ENCODE data around the gene OXCT1.
"Not testable (repeated sequence)": the region's sequence is repeated elsewhere in the genome, so short reads cannot be mapped to it uniquely, and the experiment has no call there.

The OXCT1 gene

GRCh38 chr5:41871852-41872251 lies 1.6 kb upstream of the OXCT1 start:
- no peak for DNase-seq

DNA sequence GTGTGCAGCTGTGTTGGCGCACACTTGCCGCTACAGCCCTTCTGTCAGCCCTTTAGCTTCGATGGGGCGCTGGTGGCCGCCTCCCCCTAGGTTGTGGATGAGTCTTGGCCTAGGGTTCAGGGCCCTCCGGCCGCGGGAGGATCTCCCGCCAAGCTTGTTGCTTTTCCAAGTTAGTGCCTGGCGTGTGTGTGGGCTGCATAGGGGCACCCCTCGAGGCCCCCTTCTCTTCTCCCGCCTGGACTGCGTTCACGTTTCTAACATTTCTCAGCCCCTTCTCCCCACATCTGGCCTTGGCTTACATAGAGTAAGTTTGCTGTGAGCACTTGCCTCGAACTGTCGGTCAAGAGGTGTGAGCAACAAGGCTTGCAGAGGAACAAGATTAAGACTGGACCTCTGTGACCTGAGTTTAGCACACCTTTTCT lies 413 bp upstream of the OXCT1 start:
- DNase-seq: no peak

- peak; percentile 17 to 57 for DNase-seq
Observed at GRCh38 chr5:41869151-41869723, 988 bp downstream of the OXCT1 start.

DNA sequence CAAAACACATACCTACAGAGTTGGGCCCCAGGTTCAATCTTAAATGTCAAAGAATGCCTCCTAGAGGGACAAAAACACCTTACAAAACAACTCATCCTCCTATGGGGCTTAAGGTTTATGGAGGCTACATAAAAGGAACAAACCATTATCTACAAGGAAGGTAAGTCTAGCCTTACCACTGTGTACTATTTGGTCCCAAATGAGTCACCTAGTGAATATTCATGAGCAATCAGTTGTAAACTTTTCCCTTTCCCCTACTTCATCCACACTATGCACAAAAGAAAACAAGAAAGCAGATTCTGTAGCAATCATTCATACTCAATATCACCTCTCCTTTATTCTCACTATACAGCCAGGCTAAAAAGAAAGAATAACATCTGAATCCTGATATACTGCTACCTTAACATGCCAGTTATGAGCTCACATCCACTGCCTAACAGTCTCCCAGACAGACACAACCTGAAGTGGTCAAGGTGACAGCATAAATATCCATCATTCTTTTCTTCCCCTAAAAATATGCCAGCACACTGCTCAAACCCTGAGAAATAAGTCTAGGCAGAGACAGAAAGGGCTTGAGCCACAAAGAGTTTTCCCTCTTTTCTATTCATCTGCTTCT lies 6.2 kb downstream of the OXCT1 start:
- DNase-seq: no peak

DNA sequence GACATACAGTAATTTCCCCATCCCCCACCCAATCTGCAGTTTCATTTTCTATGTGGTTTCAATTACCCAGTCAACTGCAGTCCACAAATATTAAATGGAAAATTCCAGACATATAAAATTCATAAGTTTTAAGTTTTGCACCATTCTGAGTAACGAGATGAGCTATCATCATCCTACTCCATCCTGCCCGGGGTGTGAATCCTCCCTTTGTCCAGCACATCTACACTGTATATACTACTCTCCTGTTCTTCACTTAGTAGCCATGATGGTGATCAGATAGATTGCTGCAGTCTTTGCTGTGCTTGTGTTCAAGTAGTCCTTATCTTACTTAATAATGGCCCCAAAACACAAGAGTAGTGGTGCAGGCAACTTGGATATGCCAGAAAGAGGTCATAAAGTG lies 11.3 kb downstream of the OXCT1 start:
- DNase-seq: no peak

GRCh38 chr5:41857989-41858388 lies 12.2 kb downstream of the OXCT1 start:
- no peak for DNase-seq

DNA sequence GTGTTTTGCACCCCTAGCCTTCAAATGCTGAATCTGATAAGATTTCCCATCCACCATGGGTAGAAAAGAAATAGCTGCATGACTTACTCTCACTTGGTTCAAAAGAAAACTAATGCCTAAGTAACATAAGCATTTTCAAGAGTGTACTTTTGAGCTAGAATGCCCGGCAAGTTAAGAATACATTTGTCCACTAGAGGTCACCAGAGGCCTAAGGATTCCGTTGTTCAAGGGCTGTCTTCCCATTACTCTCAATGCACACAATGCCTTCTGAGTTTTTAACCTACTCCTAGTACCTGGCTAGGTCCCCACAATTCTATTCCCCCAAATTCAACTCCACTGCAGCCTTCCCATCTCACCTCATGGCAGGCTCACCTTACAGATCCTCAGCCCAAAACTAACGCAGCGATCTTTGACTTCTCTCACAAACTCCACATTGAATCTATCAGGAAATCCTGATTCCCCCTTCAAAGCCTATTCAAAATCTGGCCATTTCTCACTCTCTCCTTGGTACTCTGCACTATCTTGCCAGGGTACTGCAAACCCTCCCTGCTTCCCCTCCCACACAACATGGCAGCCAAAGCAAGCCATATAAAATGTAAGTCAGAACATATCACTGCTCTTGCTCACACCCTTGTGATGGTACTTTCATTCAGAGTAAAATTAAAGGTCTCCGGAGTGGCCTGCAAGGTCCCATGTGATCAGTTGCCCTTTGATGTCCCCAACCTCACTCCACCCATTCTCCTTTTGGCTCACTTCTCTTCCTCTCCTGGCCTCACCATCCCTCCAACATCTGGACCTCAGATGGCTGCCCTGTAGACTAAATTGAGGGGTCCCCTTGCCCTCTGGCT lies 13.4 kb downstream of the OXCT1 start:
- peak; percentile 53 to 78 for DNase-seq

- no peak for DNase-seq
Observed at GRCh38 chr5:41852293-41852692, 17.9 kb downstream of the OXCT1 start.

DNA sequence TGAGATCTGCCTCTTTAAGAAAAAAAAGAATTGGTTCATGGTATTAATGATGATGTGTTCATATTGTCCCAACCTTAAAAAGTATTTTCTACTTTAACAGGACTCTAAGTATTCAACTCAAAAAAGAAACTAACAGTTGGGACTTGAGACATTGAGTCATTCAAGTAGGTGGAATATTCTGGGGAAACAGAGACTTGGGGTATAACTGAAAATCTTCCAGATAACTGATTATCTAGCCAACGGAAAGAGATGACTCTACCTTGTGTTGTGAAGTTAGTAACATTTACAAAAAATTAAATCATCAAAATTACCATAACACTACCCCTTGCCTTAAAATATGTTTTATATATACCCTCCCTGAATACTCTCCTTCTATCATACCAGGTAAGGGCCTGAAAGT lies 19.1 kb downstream of the OXCT1 start:
- no peak for DNase-seq

GRCh38 chr5:41848983-41849382 lies 21.2 kb downstream of the OXCT1 start:
- no peak for DNase-seq

DNA sequence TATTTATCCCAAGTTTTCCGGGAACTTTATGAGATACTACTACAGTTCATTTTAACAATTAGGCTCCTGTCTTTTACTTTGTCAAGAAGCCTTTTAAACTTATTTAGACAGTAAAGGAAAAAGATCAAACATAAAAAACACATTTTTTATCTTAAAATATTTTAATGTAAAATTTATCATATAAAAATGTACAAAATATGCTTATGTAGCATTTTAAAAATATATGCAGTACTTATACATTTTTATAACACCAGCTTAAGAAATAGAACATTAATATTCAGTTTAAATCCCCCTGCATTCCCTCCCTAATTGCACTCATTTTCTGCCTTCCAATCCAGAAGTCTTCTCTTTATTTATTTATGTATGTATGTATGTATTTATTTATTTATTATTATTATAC lies 24.5 kb downstream of the OXCT1 start:
- DNase-seq: not testable (repeated sequence)

GRCh38 chr5:41844502-41844901 lies 25.7 kb downstream of the OXCT1 start:
- DNase-seq: no peak

GRCh38 chr5:41843456-41844370 lies 26.5 kb downstream of the OXCT1 start:
- DNase-seq: peak; percentile 53 to 63

- DNase-seq: no peak
Observed at GRCh38 chr5:41842777-41843176, 27.4 kb downstream of the OXCT1 start.

DNA sequence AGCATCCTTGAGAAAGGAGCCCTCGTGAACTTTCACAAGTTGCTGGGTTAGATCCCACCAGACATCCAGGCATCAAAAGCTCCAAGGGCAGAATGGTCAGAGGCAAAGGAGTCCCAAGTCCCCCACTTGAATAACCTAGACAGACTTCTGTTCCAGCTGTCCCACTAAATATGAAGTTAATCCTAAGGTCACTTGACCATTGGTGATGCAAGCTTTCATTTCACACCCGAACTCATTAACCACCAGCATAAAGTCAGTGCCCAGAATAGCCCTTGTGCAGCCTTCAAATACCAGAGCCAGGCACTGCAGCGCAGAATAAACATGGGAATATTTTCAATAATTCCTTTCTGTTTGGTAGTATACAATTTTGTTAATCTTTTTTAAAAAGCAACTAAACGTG lies 28.9 kb downstream of the OXCT1 start:
- no peak for DNase-seq

GRCh38 chr5:41840251-41840650 lies 30.0 kb downstream of the OXCT1 start:
- no peak for DNase-seq

DNA sequence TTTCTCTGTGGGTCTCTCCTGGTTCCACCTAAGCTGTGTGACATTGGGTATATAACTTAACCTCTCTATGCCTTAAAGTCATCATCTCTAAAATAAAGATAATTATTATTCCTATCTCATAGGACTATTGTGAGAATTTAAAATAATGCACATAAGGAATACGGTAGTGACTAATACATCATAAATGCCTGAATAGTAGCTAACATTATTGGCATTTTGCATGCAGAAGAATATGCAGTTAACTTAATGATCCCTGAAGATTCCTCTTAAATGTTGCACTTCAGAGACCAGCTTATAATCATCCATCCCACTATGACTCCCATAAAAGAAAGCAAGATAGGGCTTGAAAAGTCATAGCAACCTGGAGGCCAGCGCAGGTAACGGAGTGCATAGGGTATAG lies 32.4 kb downstream of the OXCT1 start:
- DNase-seq: no peak

DNA sequence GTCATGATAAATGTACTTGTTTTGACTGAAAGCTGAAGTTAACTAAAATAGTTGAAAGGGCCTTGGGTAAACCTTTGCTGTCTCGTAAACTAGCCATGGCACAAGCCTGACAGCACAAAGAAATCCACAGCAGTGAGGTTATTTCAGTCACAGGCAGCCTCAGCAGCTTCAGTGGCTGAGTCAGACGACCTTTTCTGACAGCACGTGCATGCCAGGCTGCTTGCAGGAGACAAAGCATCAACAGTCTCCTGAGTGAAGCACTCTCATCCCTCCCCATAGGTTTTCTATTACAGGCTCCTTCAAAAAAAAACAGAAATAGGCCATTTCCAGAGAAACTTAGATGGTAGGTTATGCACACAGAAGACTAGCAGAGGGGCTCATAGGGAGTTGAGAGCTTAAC lies 34.6 kb downstream of the OXCT1 start:
- no peak for DNase-seq

DNA sequence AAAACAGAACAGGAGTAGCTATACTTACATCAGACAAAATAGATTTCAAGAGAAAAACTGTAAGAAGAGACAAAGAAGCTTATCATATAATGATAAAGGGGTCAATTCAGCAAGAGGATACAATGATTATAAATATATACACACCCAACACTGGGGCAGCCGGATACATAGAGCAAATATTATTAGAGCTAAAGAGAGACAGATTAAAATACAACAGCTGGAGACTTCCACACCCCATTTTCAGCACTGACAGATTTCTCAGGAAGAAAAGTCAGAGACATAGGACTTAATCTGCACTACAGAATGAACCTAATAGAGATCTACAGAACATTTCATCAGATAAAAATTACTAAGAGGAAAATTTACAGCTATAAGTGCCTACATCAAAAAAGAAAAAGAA lies 35.7 kb downstream of the OXCT1 start:
- DNase-seq: no peak

DNA sequence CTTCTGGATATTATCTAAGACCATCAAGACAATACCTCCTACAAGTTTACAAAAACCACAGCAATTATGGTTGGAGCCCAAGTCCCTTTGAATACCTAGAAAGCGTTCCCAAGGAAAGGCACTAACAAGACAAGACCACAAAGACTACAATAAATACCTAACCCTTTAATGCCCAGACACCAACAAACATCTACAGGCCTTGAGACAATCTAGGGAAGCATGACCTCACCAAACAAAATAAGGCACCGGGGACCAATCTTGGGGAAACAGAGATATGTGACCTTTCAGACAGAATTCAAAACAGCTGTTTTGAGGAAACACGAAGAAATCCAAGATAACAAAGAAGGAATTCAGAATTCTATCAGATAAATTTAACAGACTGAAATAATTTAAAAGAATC lies 37.8 kb downstream of the OXCT1 start:
- DNase-seq: no peak

DNA sequence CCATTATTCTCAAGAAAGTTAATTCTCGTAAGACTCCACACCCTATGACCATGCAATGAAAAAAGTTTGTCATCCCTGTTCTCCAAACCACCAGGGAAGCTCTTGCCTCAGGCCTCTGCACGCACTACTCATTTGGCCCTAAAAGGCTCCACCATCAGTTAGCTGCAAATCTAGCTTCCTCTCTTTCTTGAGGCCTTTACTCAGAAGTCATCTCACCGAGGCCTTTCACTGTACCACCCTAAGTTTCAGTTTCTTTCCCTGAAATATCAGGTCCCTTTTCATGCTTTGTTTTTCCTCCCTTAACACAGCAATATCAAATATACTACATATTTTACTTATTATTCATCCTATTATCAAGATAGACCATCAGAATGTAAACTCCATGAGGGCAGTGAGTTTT lies 39.1 kb downstream of the OXCT1 start:
- DNase-seq: no peak

- DNase-seq: no peak
Observed at GRCh38 chr5:41827792-41828191, 42.4 kb downstream of the OXCT1 start.

GRCh38 chr5:41822036-41822435 lies 48.2 kb downstream of the OXCT1 start:
- DNase-seq: no peak
